KMS-11 (cell line): ENCODE measurements around the gene POLR2F.

Experiments used
- H2AFZ ChIP-seq: fragments of 200-600 bp; sonication (generic); 2 replicates; pipeline ENCODE4 v1.6.1; 2016; ENCODE audit warnings: antibody characterized with exemption, mixed run types, low read depth
- H3K27ac ChIP-seq: fragments of 200-600 bp; sonication (generic); 2 replicates; pipeline ENCODE4 v1.6.1; 2016; ENCODE audit warnings: mild to moderate bottlenecking, mixed run types
- H3K27me3 ChIP-seq: fragments of 200-600 bp; sonication (generic); 2 replicates; pipeline ENCODE4 v1.6.1; 2017; ENCODE audit warnings: mild to moderate bottlenecking, low read depth, mixed run types, moderate library complexity; ENCODE audit not compliant: insufficient read depth
- H3K36me3 ChIP-seq: fragments of 200-600 bp; sonication (generic); 2 replicates; pipeline ENCODE4 v1.6.1; 2017; ENCODE audit warnings: mild to moderate bottlenecking, mixed run types; ENCODE audit not compliant: insufficient read depth
- H3K4me1 ChIP-seq: fragments of 200-600 bp; sonication (generic); 2 replicates; pipeline ENCODE4 v1.6.1; 2016; ENCODE audit warnings: mild to moderate bottlenecking, low read depth, mixed run types; ENCODE audit not compliant: poor library complexity, severe bottlenecking
- H3K4me2 ChIP-seq: fragments of 200-600 bp; sonication (generic); 2 replicates; pipeline ENCODE4 v1.7.0; 2016; ENCODE audit warnings: mild to moderate bottlenecking, mixed run types
- H3K4me3 ChIP-seq: fragments of 200-600 bp; sonication (generic); IDR thresholded peaks from 2 replicates; pipeline ENCODE4 v1.6.1; 2017; ENCODE audit warnings: low read depth, low read length, mixed read lengths; ENCODE audit not compliant: insufficient read depth
- H3K79me2 ChIP-seq: fragments of 200-600 bp; sonication (generic); 2 replicates; pipeline ENCODE4 v1.6.1; 2016; ENCODE audit warnings: low read depth, mixed run types; ENCODE audit not compliant: insufficient read depth
- H3K9ac ChIP-seq: fragments of 200-600 bp; sonication (generic); 2 replicates; pipeline ENCODE4 v1.6.1; 2016; ENCODE audit warnings: mild to moderate bottlenecking, mixed run types
- H4K20me1 ChIP-seq: fragments of 200-600 bp; sonication (generic); 2 replicates; pipeline ENCODE4 v1.6.1; 2016; ENCODE audit warnings: mild to moderate bottlenecking, mixed run types; ENCODE audit not compliant: insufficient read depth
- CTCF ChIP-seq: fragments of 200-600 bp; sonication (generic); conservative IDR thresholded peaks from 2 replicates; pipeline ENCODE4 v1.6.1; 2017; ENCODE audit warnings: low read depth, mild to moderate bottlenecking, antibody characterized with exemption, low read length, moderate library complexity, mixed read lengths

The POLR2F gene

GRCh38 chr22:37998543-37998942 is 45.0 kb downstream of the POLR2F start:
- H3K4me1 ChIP-seq: no peaks in the 10 kb centered on the region
- no peaks in the 10 kb centered on the region for H3K79me2 ChIP-seq
- H3K36me3 ChIP-seq: no peaks in the 10 kb centered on the region
- H2AFZ ChIP-seq: no peak overlapping the region
- no peaks in the 10 kb centered on the region for H4K20me1 ChIP-seq
- H3K9ac ChIP-seq: no peak overlapping the region
- H3K4me2 ChIP-seq: no peak overlapping the region
- H3K4me3 ChIP-seq: no peak overlapping the region
- no peak for TF ChIP-seq CTCF
- H3K27me3 ChIP-seq: no peaks in the 10 kb centered on the region
- H3K27ac ChIP-seq: no peak overlapping the region

GRCh38 chr22:37999236-37999635 is 45.7 kb downstream of the POLR2F start:
- H3K36me3 ChIP-seq: no peaks in the 10 kb centered on the region
- H3K4me1 ChIP-seq: no peaks in the 10 kb centered on the region
- no peak overlapping the region for H3K4me2 ChIP-seq
- no peaks in the 10 kb centered on the region for H4K20me1 ChIP-seq
- no peaks in the 10 kb centered on the region for H3K79me2 ChIP-seq
- TF ChIP-seq CTCF: no peak
- H3K9ac ChIP-seq: no peak overlapping the region
- no peaks in the 10 kb centered on the region for H3K27me3 ChIP-seq
- H3K4me3 ChIP-seq: no peak overlapping the region
- no peak overlapping the region for H2AFZ ChIP-seq
- no peak overlapping the region for H3K27ac ChIP-seq

GRCh38 chr22:37999640-38000272 is 46.3 kb downstream of the POLR2F start:
- no peak overlapping the region for H3K9ac ChIP-seq

GRCh38 chr22:38005943-38006342 is 52.4 kb downstream of the POLR2F start:
- Histone ChIP-seq H3K4me3 (no peak overlapping the region), H3K27me3 (no peaks in the 10 kb centered on the region), H3K4me2 (no peak overlapping the region), H4K20me1 (no peaks in the 10 kb centered on the region), H3K27ac (no peak overlapping the region), H3K4me1 (no peaks in the 10 kb centered on the region), H2AFZ (no peak overlapping the region), H3K79me2 (no peaks in the 10 kb centered on the region), H3K9ac (no peak overlapping the region), H3K36me3 (no peaks in the 10 kb centered on the region)
- TF ChIP-seq CTCF: no peak

More at GRCh38 chr22:37999640-38000272, 46.3 kb downstream of the POLR2F start:
- Histone ChIP-seq H3K27me3 (no peaks in the 10 kb centered on the region), H2AFZ (no peak overlapping the region), H3K4me2 (no peak overlapping the region), H3K27ac (no peak overlapping the region), H3K4me3 (no peak overlapping the region), H3K36me3 (no peaks in the 10 kb centered on the region), H3K79me2 (no peaks in the 10 kb centered on the region), H4K20me1 (no peaks in the 10 kb centered on the region), H3K4me1 (no peaks in the 10 kb centered on the region)
- TF ChIP-seq CTCF: no peak
